MG63 (cell line): ENCODE data around the gene FBLN5. TPM values are rescaled to one million over a fixed set of nuclear protein-coding genes. Genes with fewer than 3 reads are reported as not detected.

Source experiments
- DNase-seq: peaks from one replicate; pipeline ENCODE4 v3.0.0-alpha.2; 2020
- H3K27me3 ChIP-seq: fragments of 250-450 bp; sonication (Bioruptor Pico); 2 replicates; pipeline ENCODE4 v1.5.1; 2020; ENCODE audit warnings: mild to moderate bottlenecking, moderate library complexity
- H3K36me3 ChIP-seq: fragments of 250-450 bp; sonication (Bioruptor Pico); 2 replicates; pipeline ENCODE4 v1.5.1; 2020; ENCODE audit warnings: mild to moderate bottlenecking, moderate library complexity
- H3K4me3 ChIP-seq: fragments of 250-450 bp; sonication (Bioruptor Pico); 2 replicates; pipeline ENCODE4 v1.5.1; 2020; ENCODE audit warnings: mild to moderate bottlenecking, moderate library complexity
- H3K9me3 ChIP-seq: fragments of 250-450 bp; sonication (Bioruptor Pico); 2 replicates; pipeline ENCODE4 v1.5.1; 2020; ENCODE audit warnings: mild to moderate bottlenecking, moderate library complexity
- total RNA-seq: library from RNA; depleted of rRNA; stranded (reverse); fragments of >200 nt; shearing (Covaris generic); gene quantifications from 2 replicates; pipeline ENCODE4 v1.2.3, GENCODE V29; 2014; ENCODE audit warnings: low replicate concordance; rRNA removed

Gene FBLN5
- total RNA-seq = 0.16 and 26.2 TPM in 2 replicates

- H3K36me3 ChIP-seq = no peaks in the 10 kb centered on the region
- H3K4me3 ChIP-seq = peak within 1 kb of the TSS; percentile 44
- no peaks in the 10 kb centered on the region for H3K9me3 ChIP-seq
- DNase-seq = peak; percentile 62
- peaks cover 3% of the 10 kb centered on the region; the same call in 1 of the 2 replicates for H3K27me3 ChIP-seq
Observed at GRCh38 chr14:91947475-91948184, at the start of gene FBLN5. Gene FBLN5 (minus strand): TSS chr14:91947694. CDS start chr14:91947229, 465 bp downstream.

GRCh38 chr14:91996948-91997371, 49.5 kb upstream of the FBLN5 start:
- Histone ChIP-seq H3K9me3 (no peaks in the 10 kb centered on the region), H3K36me3 (peaks cover 6% of the 10 kb centered on the region), H3K4me3 (no peak overlapping the region), H3K27me3 (no peaks in the 10 kb centered on the region)
- no peak for DNase-seq

- Histone ChIP-seq H3K36me3 (peaks cover 18% of the 10 kb centered on the region; the same call in 1 of the 2 replicates), H3K9me3 (no peaks in the 10 kb centered on the region), H3K27me3 (no peaks in the 10 kb centered on the region), H3K4me3 (no peak overlapping the region)
- DNase-seq = no peak
Observed at GRCh38 chr14:91987192-91987591, 39.7 kb upstream of the FBLN5 start.

- Histone ChIP-seq H3K27me3 (no peaks in the 10 kb centered on the region), H3K9me3 (no peaks in the 10 kb centered on the region), H3K36me3 (peaks cover 18% of the 10 kb centered on the region; the same call in 1 of the 2 replicates), H3K4me3 (no peak overlapping the region)
- no peak for DNase-seq
Observed at GRCh38 chr14:91985521-91986255, 38.2 kb upstream of the FBLN5 start.

GRCh38 chr14:91985008-91985407, 37.5 kb upstream of the FBLN5 start:
- no peak for DNase-seq
- H3K4me3 ChIP-seq = no peak overlapping the region
- peaks cover 18% of the 10 kb centered on the region; the same call in 1 of the 2 replicates for H3K36me3 ChIP-seq
- H3K27me3 ChIP-seq = no peaks in the 10 kb centered on the region
- H3K9me3 ChIP-seq = no peaks in the 10 kb centered on the region

- no peaks in the 10 kb centered on the region for H3K27me3 ChIP-seq
- no peak for DNase-seq
- no peak overlapping the region for H3K4me3 ChIP-seq
- H3K9me3 ChIP-seq = no peaks in the 10 kb centered on the region
- H3K36me3 ChIP-seq = peaks cover 14% of the 10 kb centered on the region; the same call in 1 of the 2 replicates
Observed at GRCh38 chr14:91983588-91983987, 36.1 kb upstream of the FBLN5 start.

GRCh38 chr14:91980157-91980556, 32.7 kb upstream of the FBLN5 start:
- peaks cover 7% of the 10 kb centered on the region; the same call in 1 of the 2 replicates for H3K36me3 ChIP-seq
- H3K27me3 ChIP-seq = no peaks in the 10 kb centered on the region
- DNase-seq = no peak
- H3K4me3 ChIP-seq = no peak overlapping the region
- H3K9me3 ChIP-seq = no peaks in the 10 kb centered on the region

- H3K9me3 ChIP-seq = no peaks in the 10 kb centered on the region
- no peaks in the 10 kb centered on the region for H3K27me3 ChIP-seq
- no peaks in the 10 kb centered on the region; the same call in 1 of the 2 replicates for H3K36me3 ChIP-seq
- H3K4me3 ChIP-seq = no peak overlapping the region
- DNase-seq = no peak
Observed at GRCh38 chr14:91977884-91978283, 30.4 kb upstream of the FBLN5 start.

GRCh38 chr14:91975763-91976162, 28.3 kb upstream of the FBLN5 start:
- no peak for DNase-seq
- Histone ChIP-seq H3K9me3 (no peaks in the 10 kb centered on the region), H3K27me3 (no peaks in the 10 kb centered on the region), H3K4me3 (no peak overlapping the region), H3K36me3 (peaks cover 6% of the 10 kb centered on the region)

GRCh38 chr14:91971188-91971778, 23.8 kb upstream of the FBLN5 start:
- DNase-seq = no peak
- H3K36me3 ChIP-seq = peaks cover 10% of the 10 kb centered on the region
- no peak overlapping the region for H3K4me3 ChIP-seq
- no peaks in the 10 kb centered on the region for H3K9me3 ChIP-seq
- H3K27me3 ChIP-seq = no peaks in the 10 kb centered on the region

- H3K9me3 ChIP-seq = no peaks in the 10 kb centered on the region
- no peak overlapping the region for H3K4me3 ChIP-seq
- no peak for DNase-seq
- no peaks in the 10 kb centered on the region for H3K27me3 ChIP-seq
- peaks cover 10% of the 10 kb centered on the region; the same call in 1 of the 2 replicates for H3K36me3 ChIP-seq
Observed at GRCh38 chr14:91968280-91968679, 20.8 kb upstream of the FBLN5 start.

- H3K4me3 ChIP-seq = no peak overlapping the region
- H3K9me3 ChIP-seq = no peaks in the 10 kb centered on the region
- no peak for DNase-seq
- no peaks in the 10 kb centered on the region for H3K27me3 ChIP-seq
- no peaks in the 10 kb centered on the region for H3K36me3 ChIP-seq
Observed at GRCh38 chr14:91964724-91965123, 17.2 kb upstream of the FBLN5 start.

GRCh38 chr14:91964011-91964410, 16.5 kb upstream of the FBLN5 start:
- Histone ChIP-seq H3K4me3 (no peak overlapping the region), H3K36me3 (no peaks in the 10 kb centered on the region), H3K9me3 (no peaks in the 10 kb centered on the region), H3K27me3 (no peaks in the 10 kb centered on the region)
- DNase-seq = no peak

GRCh38 chr14:91963465-91963864, 16.0 kb upstream of the FBLN5 start:
- Histone ChIP-seq H3K27me3 (no peaks in the 10 kb centered on the region), H3K4me3 (no peak overlapping the region), H3K36me3 (no peaks in the 10 kb centered on the region), H3K9me3 (no peaks in the 10 kb centered on the region)
- DNase-seq = no peak

GRCh38 chr14:91961297-91962220, 14.1 kb upstream of the FBLN5 start:
- Histone ChIP-seq H3K9me3 (no peaks in the 10 kb centered on the region), H3K27me3 (no peaks in the 10 kb centered on the region), H3K36me3 (no peaks in the 10 kb centered on the region), H3K4me3 (no peak overlapping the region)
- DNase-seq = no peak

GRCh38 chr14:91957876-91958313, 10.4 kb upstream of the FBLN5 start:
- H3K27me3 ChIP-seq = no peaks in the 10 kb centered on the region
- DNase-seq = no peak
- no peaks in the 10 kb centered on the region for H3K36me3 ChIP-seq
- no peak overlapping the region for H3K4me3 ChIP-seq
- no peaks in the 10 kb centered on the region for H3K9me3 ChIP-seq
